Peyer's patch (tissue), 4 donors: ENCODE data around the gene CDK5R2.
"Not testable (repeated sequence)": the region's sequence is repeated elsewhere in the genome, so short reads cannot be mapped to it uniquely, and the experiment has no call there.

Source experiments
- CTCF ChIP-seq, 6 experiments: fragments of 450-650 bp in 4 of 6; fragments of 200-600 bp in 2 of 6; sonication (generic) in 1 of 6; IDR thresholded peaks; one replicate each; pipeline ENCODE4 v1.5.1; 2017 to 2019; ENCODE audit warnings: antibody characterized with exemption in 6 of 6, mild to moderate bottlenecking in 3 of 6, moderate library complexity in 1 of 6
- POLR2A ChIP-seq, 2 donors: fragments of 450-650 bp; IDR thresholded peaks; one replicate each; pipeline ENCODE4 v1.5.1; 2017; ENCODE audit warnings: antibody characterized with exemption in 2 of 2, mild to moderate bottlenecking in 2 of 2, moderate library complexity in 2 of 2

GRCh38 chr2:218930488-218930887 is 29.0 kb upstream of the CDK5R2 start:
- TF ChIP-seq CTCF, POLR2A (IDR thresholded peaks at IDR 0.05): not testable (repeated sequence)
